Stimulated activated CD4-positive, alpha-beta T cell treated with anti-CD3 and anti-CD28 coated beads, Interleukin-1b, Interleukin-23, amount 100 ng/mL, for 24 hours (primary cell): Measurements from ENCODE around the gene TRAF7.

ENCODE experiments used
- DNase-seq, 4 experiments: peaks; one replicate each; pipeline ENCODE4 v3.0.0-alpha.2; 2020; ENCODE audit warnings: low read depth in 4 of 4, low spot score in 1 of 4

The TRAF7 gene

DNA sequence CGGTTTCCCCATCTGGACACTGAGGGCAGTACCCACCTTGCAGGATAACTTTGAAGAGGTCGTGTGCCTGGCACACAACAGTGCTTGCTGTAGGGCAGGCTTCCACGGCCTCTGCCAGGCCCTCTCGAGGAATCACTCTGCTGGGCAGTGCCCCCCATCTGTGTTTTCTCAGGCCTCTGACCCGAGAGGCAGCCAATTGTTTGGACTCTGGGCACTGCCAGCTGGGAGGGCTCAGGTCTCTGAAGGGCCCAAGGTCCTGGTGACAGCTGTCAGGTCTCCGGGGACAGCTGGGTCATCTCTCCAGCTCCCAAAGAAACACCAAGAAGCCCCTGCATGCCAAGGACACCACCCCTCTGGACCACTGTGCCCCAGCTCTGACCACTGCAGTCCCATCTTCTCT, 8.2 kb upstream of the TRAF7 start:
- DNase-seq = no peak

DNA sequence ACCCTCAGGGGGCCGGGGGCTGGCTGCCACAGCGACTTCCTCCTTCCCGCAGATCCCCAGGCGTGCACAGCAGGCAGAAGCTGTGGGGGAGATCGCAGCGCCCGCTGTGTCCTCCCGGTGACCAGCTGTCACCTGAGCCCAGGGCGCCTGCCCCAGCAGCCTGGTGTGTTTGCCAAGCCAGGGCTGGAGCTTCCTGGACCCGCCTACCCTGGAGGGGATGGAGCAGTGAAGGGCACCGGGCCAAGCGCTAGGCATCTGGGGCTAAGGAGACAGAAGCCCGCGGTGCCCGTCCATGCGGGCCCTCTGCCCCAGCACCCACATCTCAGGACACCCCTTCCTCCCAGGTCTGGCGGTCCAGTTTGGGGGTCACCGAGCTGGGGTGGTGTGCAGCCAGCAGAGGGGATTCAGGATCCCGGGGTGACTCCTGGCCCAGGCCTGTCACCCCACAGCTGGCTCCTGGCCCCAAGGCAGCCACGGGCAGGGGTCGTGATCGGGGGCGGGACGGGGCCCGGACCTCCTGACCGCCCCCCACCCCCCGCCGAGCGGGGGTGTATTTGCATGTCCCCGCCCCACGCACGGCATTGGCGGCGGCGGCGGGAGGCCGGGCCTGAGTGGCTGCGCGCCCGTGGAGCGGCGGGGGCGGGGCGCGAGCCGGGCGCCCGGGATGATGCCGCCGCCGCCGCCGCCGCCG, 7.5 kb upstream of the TRAF7 start, which contains the start of gene RAB26:
Gene RAB26, plus strand, starts transcription at position 645 of the 691 bp plus-strand sequence. CDS start 159 bp downstream, outside the sequence.
- DNase-seq = no peak

DNA sequence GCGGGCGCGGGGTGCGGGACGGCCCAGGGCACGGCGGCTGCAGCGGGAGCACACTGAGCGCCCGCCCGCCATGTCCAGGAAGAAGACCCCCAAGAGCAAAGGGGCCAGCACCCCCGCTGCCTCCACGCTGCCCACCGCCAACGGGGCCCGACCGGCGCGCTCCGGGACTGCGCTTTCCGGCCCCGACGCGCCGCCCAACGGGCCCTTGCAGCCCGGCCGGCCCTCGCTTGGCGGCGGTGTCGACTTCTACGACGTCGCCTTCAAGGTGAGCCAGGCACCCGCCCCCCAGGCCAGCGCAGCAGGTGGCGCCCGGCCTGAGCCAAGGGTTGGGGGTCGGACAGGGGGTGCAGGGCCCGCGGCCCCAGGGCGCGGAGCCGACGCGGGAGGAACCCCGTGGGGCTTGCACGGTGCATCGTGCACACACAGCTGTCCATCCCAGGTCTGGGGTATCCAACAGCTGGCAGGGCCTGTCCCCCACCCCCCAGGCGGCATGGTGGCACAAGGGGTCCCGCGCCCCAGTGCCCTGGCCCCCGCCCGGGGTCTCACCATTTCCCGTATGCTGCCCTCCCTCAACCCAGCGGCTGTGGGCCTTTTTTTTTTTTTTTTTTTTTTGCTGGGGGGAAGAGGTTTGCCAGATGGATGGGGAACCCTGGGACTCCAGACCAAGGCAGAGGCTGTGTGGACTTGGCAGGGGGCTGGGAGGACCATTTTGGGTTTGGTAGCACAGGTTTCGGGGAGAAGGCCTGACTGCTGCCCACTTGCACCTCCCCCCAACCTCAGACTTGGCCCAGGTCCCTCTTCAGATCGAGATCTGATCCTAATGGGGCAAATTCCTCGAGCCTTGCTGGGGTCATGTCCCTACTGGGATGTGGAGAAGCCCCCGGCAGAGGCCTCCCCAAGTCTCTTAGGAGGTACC, 6.6 kb upstream of the TRAF7 start:
- no peak for DNase-seq

DNA sequence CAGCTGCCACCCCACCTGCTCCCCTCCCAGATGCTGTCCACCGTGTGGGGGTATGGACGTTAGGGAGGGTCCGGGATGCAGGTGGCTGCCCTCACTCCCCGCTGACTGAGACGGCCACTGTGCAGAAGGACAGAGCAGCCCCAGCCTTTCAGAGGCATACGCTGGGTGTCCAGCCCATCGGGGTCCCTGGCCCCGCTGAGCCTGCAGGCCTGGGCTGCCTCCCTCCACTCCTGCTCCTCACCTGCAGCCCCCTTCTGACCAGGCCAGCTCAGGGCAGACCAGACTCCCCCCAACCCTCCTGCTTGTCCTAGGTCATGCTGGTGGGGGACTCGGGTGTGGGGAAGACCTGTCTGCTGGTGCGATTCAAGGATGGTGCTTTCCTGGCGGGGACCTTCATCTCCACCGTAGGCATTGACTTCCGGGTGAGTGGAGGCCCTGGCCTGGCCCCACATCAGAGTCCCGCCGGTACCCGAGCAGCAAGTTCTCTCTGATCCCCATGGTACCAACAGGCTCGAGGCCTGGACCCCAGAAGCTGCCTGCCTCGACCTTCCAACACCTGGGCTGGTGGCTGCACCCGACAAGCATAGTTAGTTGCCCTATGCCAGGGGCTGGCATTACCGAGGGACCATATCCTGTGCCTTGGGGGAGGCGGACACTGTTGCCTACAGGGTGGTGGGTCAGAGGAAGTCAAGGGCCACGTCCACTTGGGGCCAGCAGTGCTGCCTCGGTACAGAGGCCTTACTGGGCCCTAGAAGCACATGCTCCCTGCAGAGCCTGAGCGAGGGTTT, 5.8 kb upstream of the TRAF7 start:
- no peak for DNase-seq

DNA sequence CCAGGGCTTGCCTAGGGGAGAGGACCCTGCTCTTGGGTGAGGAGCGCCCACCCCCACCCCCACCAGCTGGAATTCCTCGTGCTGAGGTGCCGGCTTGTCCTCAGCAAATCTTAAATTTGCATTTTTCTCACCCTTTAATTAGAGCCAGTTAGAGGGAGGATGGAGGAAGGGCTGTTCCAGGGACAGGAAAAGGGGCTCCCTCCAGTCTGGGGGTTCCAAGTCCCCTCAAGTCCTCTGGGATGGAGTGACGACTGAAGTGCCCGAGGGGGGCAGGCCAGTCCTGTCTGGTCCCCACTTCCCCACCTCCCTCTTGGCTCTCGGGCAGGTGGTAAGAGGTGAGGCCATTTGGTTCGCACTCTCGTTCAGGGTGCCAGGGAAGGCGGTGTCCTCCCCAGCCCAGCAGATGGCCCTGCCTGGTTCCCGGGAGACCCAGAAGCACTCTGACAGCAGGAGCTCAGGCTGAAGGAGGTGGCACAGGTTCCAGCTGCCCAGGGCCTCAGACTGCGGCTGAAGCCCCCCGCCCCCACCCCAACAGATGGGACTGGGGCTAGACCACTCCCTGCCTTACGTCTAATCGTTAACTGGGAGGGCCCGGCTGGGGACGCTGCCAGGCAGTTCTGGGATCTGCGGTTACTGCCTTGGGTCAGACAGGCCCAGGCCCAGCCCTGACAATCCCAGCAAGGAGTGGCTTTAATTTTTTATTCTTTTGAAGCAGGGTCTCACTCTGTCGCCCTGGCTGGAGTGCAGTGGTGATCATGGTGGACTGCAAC, 5.0 kb upstream of the TRAF7 start:
- DNase-seq = no peak

DNA sequence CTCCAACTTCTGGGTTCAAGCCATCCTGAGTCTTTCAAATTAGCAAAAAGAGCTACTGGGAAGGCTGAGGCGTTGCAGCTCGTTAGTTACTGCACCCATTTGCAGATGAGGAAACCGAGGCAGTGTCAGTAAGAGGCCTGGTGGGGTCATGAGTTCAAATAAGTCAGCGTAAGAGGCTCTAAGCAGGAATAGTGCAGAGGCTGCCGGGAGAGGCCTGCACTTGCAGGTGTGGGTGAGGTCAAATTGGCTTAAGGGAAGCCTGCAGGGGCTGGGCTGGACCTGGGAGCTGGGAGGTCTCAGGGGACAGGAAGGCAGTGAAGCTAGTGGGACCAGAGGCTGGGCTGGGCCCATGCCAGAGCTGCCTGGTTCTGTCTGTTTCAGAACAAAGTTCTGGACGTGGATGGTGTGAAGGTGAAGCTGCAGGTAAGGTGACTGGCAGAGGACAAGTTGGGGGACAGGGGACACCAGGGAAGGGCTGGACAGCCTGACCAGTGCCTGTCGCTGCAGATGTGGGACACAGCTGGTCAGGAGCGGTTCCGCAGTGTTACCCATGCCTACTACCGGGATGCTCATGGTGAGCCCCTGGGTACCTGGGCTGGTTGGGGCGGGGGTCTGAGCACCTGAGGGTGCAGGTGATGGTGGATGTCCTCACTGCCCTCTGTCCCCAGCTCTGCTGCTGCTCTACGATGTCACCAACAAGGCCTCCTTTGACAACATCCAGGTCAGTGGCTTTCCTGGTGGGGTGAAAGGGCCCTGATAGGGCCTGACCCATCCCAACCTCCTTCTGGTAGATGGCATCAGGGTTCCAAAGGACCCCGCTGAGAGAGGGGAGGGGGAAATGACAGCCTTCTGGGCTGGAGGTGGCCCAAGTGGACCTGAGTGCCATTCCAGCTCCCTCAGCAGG, 4.1 kb upstream of the TRAF7 start:
- no peak for DNase-seq

DNA sequence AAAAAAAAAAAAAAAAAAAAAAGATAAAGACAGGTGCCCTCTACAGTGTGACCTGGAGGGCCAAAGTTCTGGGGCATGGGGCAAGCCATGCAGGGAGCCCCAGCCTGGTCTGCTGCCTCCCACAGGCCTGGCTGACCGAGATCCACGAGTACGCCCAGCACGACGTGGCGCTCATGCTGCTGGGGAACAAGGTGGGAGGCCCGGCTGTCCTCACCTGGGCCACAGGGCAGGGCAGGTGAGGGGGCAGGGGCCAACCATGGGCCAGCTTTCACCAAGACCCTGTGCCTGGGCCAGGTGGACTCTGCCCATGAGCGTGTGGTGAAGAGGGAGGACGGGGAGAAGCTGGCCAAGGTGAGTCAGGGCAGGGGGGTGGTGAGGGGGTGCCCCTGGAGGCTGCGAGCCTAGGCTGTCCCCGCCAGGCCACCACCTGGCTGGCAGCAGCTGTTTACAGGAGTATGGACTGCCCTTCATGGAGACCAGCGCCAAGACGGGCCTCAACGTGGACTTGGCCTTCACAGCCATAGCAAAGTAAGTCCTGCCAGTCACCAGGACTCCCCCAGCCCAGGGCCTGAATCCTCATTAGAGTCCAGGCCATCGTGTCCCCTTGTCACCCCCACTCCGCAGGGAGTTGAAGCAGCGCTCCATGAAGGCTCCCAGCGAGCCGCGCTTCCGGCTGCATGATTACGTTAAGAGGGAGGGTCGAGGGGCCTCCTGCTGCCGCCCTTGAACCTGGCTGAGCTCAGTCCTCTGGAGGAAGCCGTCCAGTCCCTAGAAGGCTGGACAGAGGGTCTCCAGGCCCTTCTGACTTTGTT, 2.7 kb upstream of the TRAF7 start:
- no peak for DNase-seq

DNA sequence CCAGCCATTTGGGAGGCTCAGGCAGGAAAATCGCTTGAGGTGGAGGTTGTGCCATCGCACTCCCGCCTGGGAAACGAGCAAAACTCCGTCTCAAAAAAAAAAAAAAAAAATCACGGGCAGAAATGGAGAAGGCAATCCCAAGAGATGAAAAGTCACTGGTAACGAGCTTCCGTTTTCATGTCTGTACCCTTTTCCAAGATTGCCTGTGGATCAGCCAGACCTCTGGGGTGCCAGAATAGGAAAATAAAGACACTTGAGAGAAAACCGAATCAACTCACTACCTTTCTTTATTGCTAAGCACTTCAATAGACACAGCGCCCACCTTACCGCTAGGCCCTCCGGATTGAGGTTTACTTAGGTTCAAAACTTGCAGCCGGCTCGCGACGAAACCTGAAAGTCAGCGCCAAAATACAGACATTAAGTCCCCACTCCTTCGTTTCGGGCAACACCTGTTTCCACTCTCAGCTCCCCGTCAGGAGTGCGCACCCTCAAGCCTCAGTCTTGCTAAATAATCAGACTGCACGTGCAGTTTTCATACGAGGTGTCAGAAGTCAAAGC, 970 bp upstream of the TRAF7 start:
- DNase-seq = no peak

DNA sequence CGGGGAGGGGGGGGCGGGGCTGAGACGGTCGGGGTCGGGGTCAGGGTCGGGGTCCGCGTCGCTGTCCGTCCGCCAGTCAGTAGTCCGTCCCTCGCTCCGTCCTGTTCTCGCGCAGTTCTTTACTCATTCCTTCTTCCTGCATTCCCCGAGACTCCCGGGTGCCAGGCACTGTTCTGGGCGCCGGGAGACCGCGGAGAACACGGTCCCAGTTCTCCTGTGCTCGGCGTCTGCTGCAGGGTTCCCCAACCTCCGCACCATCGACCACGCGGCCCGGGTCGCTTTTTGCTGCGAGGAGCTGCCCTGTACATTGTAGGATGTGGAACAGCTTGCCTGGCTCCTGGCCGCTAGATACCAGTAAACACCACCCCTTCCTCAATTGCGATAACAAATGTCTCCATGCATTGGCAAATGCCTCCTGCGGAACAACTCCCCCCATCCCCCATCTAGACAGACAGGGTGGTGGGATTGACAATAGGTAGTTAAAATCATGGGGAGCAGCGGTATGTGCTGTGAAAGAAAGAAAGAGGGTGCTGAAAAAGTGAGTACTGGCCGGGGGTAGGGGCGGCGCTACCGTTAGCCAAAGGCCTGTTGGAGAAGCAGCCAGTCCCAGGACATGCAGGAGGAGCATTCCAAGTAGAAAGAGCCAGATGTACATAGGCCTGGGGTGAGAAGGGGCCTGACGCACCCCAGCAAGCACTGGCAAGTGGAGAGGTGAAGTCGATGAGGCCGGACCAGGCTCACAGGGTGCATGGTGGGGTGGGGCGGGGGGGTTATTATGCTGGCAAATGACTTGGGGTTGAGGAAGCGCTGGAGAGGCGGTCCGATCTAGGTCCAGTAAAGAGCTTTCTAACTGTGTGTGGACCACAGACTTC, 631 bp downstream of the TRAF7 start:
- DNase-seq = no peak

DNA sequence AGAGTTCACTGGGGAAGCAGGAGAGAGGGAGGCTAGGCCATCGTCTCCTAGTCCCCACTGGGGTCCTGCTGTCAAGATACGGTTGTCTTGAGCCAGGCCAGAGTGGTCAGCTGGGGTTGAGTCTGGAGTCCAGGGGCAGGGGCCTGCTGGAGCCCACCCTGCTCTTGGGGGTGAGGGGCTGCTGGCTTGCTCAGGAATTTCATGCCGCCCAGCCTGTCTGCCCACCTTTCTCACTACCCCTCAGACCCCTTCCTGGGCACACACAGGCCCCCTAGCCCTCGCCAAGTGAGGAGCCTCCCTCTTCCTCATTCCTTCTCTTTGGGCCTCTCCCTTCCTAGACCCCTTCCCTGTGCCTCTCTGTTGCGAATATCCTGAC, 1.3 kb downstream of the TRAF7 start:
- no peak for DNase-seq

DNA sequence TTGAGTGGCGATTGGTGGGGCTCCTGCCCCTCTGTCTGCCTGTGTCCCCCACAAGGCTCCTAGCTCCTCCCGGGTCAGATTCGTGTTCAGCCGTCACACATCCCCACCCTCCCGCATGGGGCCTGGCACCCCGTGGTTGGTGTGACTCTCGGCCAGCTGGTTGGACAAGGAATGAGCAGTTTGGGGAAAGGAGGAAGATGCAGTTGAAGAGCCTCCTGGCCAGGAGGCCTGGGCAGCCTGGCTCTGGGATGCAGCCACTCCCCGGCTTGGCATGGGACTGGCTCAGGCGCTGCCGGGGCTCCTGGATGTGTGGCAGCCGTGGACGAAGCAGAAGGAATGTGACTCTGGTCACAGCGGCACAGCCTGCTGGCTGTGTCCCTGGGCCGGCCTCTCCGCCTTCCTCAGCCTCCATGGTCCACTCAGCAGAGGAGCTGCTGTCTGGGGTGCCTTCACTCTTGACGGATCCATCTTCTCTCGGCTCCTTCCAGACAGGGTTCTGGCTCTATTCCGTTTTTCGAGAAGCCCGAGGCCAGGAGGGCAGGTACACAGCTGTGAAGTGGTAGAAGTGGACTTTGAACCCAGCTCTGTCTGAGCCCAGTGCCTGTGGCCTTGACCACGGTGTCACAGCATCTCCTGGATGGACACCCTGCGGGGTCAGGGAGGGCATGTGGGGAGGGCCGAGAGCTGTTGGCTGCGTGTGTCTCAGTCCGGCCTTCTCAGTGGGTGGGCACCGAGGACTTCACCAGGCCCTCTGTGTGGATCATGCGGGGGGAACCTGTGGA, 2.1 kb downstream of the TRAF7 start:
- no peak for DNase-seq

DNA sequence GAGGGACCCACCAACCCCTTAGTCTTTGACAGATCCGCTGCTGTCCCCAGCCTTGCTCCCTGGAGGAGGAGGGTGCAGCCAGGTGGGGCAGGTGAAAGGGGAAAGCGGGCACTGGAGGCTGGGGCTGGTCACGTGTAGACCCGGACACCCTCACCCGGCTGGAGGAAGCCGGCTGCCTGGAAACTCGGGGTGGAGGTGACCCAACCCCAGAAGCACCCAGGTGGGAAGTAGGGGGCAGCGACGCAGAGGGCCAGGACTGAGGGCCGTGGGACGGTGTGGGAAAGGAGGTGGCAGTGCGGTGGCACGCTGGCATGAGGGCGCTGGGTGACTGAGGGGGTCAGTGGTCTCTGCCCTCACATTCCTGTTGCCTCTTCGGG, 2.7 kb downstream of the TRAF7 start:
- no peak for DNase-seq

DNA sequence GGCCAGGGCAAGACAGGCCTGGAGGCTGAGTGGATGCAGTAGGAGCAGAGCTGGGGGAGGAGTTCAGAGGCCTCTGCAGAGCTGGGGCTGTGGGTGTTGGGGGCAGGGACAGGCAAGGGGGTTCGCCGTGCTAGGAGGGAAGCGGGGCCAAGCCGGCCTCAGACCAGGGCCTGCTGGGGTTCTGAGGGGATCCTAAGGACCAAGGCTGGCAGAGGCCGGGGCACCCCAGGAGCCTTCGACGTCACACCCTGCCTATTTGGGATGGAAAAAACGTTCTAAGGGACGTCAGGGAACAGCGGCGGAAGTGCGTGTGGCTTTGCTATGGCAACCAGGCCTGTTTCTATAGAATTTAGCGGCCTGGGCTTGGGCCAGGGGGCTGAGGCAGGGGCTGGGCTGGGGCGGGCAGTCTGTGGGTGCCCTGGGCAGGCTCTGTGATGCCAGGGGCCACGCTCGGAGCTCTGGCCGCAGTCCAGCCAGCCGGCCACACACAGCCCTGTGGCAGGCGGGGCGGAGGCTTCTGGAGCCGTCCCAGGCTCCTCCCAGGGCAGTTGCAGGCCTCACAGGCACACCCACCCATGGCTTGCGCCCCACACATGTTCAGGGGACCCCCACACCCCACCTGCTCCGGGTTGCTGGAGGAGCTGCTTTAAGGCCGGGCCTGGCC, 3.7 kb downstream of the TRAF7 start:
- DNase-seq = no peak

DNA sequence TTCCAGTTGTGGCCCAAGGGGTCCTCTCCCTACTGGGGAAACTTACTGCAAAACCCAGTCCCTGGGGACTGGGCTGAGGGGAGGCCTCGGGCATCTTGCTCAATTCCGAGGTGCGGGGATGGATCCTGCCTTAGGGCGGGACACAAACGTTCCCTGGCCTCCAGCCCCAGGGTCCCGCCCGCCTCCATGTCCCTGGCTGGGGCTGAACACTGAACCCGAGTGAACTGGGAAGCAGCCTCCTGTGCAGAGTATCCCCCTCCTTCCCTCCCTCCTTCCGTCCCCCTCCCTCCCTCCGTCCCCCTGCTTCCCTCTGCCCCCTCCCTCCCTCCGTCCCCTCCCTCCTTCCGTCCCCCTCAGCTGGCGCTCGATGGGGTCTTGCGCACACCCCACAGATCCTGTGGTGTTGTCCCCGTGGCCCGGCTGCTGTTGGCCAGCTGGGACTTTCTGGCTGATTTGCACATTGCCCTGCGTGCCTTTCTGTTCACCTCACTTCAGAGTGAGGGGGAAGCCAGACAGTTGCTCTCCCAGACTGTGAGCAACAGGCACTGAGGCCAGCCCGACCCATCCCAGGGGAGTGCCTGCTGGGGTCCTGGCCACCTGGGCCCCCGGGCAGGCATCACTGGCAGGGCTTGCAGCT, 5.5 kb downstream of the TRAF7 start:
- DNase-seq = no peak

DNA sequence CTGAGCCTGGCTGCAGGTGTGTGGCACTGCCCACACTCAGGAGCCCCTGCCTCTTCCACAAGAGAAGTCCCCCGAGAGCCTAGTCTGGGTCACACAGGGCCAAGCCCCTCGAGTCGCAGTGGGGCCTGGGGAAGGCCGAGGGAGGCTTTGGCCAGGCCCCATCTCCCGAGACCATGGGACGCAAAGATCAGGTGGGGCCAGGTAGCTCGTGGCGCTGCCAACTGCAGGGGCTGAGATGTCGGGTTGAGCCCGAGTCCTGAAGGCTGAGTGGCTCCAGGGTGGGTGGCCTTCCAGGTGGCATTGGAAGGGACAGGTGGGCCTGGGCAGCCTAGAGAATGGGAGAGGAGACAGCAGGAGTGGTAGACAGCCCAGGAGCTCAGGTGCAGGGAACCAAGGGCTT, 6.3 kb downstream of the TRAF7 start:
- no peak for DNase-seq

DNA sequence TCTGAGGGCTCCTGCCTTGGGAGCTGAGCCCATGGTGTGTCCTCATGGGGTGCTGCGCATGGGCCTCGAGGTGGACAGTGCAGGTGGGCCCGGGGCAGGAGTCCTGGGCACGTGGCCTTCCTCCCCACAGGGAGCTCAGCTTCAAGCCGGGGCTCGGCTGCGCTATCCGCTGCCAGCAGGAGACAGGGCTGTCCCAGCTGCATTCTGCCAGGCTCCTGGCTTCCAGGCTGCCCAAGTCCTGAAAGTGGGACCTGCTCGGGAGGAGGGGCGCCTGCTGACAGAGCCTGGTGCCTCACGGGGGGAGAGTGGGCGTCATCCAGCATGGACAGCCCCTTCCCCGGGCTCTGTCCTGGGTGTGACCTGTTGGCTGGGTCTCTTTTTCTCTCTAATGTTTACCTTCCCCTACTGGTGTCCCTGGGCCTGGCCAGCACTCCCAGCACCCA, 7.1 kb downstream of the TRAF7 start:
- DNase-seq = no peak
